GM23248 (cell line): ENCODE results near the gene TMEM89. TPM values are rescaled to one million over a fixed set of nuclear protein-coding genes. Genes with fewer than 3 reads are reported as not detected.

ENCODE experiments used
- DNase-seq: peaks from one replicate; pipeline ENCODE4 v3.0.0-alpha.2; 2015
- H2AFZ ChIP-seq: fragments of 200-600 bp; sonication (generic); 2 replicates; pipeline ENCODE4 v1.6.1; 2016; ENCODE audit warnings: antibody characterized with exemption
- H3F3A ChIP-seq: fragments of 200-600 bp; sonication (generic); 2 replicates; pipeline ENCODE4 v1.6.1; 2016; ENCODE audit warnings: mild to moderate bottlenecking, antibody characterized with exemption, mixed run types; ENCODE audit not compliant: insufficient read depth
- H3K27ac ChIP-seq: fragments of 200-600 bp; sonication (generic); 2 replicates; pipeline ENCODE4 v1.5.1; 2016; ENCODE audit warnings: mild to moderate bottlenecking
- H3K27me3 ChIP-seq: fragments of 200-600 bp; sonication (generic); replicated peaks from 2 replicates; pipeline ENCODE4 v1.6.1; 2016; ENCODE audit warnings: mild to moderate bottlenecking; ENCODE audit not compliant: insufficient read depth
- H3K36me3 ChIP-seq: fragments of 200-600 bp; sonication (generic); 2 replicates; pipeline ENCODE4 v1.6.1; 2016; ENCODE audit warnings: low read depth, mild to moderate bottlenecking
- H3K4me1 ChIP-seq: fragments of 200-600 bp; sonication (generic); 2 replicates; pipeline ENCODE4 v1.6.1; 2016; ENCODE audit warnings: mild to moderate bottlenecking; ENCODE audit not compliant: insufficient read depth
- H3K4me2 ChIP-seq: fragments of 200-600 bp; sonication (generic); one replicate; pipeline ENCODE4 v1.6.1; 2016; ENCODE audit warnings: mild to moderate bottlenecking; ENCODE audit not compliant: unreplicated experiment
- H3K4me3 ChIP-seq: fragments of 200-600 bp; sonication (generic); 2 replicates; pipeline ENCODE4 v1.5.1; 2016; ENCODE audit warnings: mild to moderate bottlenecking
- H3K79me2 ChIP-seq: fragments of 200-600 bp; sonication (generic); 2 replicates; pipeline ENCODE4 v1.6.1; 2016; ENCODE audit warnings: mild to moderate bottlenecking; ENCODE audit not compliant: insufficient read depth
- H3K9ac ChIP-seq: fragments of 200-600 bp; sonication (generic); 2 replicates; pipeline ENCODE4 v1.6.1; 2016; ENCODE audit warnings: mild to moderate bottlenecking
- H3K9me2 ChIP-seq: fragments of 200-600 bp; sonication (generic); 2 replicates; pipeline ENCODE4 v1.6.1; 2016; ENCODE audit warnings: mixed run types, mild to moderate bottlenecking, moderate library complexity; ENCODE audit not compliant: insufficient read depth
- H3K9me3 ChIP-seq: fragments of 200-600 bp; sonication (generic); one replicate; pipeline ENCODE4 v1.6.1; 2017; ENCODE audit warnings: low read depth
- H4K20me1 ChIP-seq: fragments of 200-600 bp; sonication (generic); 2 replicates; pipeline ENCODE4 v1.6.0; 2016; ENCODE audit not compliant: insufficient read depth
- EZH2 ChIP-seq: fragments of 200-600 bp; sonication (generic); IDR thresholded peaks from 2 replicates; pipeline ENCODE4 v1.6.1; 2018; ENCODE audit warnings: antibody characterized with exemption, mild to moderate bottlenecking; ENCODE audit not compliant: insufficient read depth, poor library complexity, severe bottlenecking
- EZH2phosphoT487 ChIP-seq: fragments of 200-600 bp; sonication (generic); IDR thresholded peaks from 2 replicates; pipeline ENCODE4 v1.6.1; 2018; ENCODE audit warnings: antibody characterized with exemption, moderate library complexity, mild to moderate bottlenecking, low read depth; ENCODE audit not compliant: insufficient read depth
- WGBS, 2 experiments: methylation state at CpG; one replicate each; pipeline ENCODE4 v1.1.6; 2015 to 2017; ENCODE audit warnings: low lambda C conversion rate in 2 of 2, low coverage in 1 of 2; ENCODE audit errors: missing lambda C conversion rate in 2 of 2; 5-methylcytosine and 5-hydroxymethylcytosine counted together
- in situ Hi-C: fragments of 300-500 bp; cut with MboI; formaldehyde crosslinking; loops from 2 replicates; pipeline ENCODE4 v1.15.0; 2020
- polyA plus RNA-seq: library from polyadenylated mRNA; unstranded; fragments of >200 nt; fragmentation: Nextera tagmentation; extraction: Ambion mirVana; gene quantifications from 2 replicates; pipeline ENCODE4 v1.2.1, GENCODE V29; 2016
- total RNA-seq: library from RNA; depleted of rRNA; stranded (reverse); fragments of >200 nt; shearing (Covaris generic); gene quantifications from 2 replicates; pipeline ENCODE4 v1.2.3, GENCODE V29; 2014

TMEM89 gene
- total and polyA plus RNA-seq, 2 experiments from 2014 or later, result not detected

- no peak overlapping the region for H3K4me2 ChIP-seq
- H3K27ac ChIP-seq, result no peak overlapping the region
- H3K36me3 ChIP-seq, result no peaks in the 10 kb centered on the region
- no peak overlapping the region for H3K4me3 ChIP-seq
- no peak overlapping the region for H3K9ac ChIP-seq
- no peaks in the 10 kb centered on the region for H4K20me1 ChIP-seq
- in situ Hi-C loops, result no loop called here
- no peaks in the 10 kb centered on the region for H3K4me1 ChIP-seq
- H3K79me2 ChIP-seq, result no peaks in the 10 kb centered on the region
- no peak for TF ChIP-seq EZH2phosphoT487
- WGBS, 2 experiments, result 85% methylated on average over 15 of the region's 15 CpGs
- no peaks in the 10 kb centered on the region for H3F3A ChIP-seq
- DNase-seq, result no peak
- H2AFZ ChIP-seq, result no peak overlapping the region
- no peaks in the 10 kb centered on the region for H3K9me2 ChIP-seq
- no peaks in the 10 kb centered on the region for H3K9me3 ChIP-seq
- H3K27me3 ChIP-seq, result no peaks in the 10 kb centered on the region
Measured at GRCh38 chr3:48652923-48653715, 31.6 kb upstream of the TMEM89 start.

GRCh38 chr3:48651771-48652170 lies 30.2 kb upstream of the TMEM89 start:
- H3K27ac ChIP-seq, result no peak overlapping the region
- no peaks in the 10 kb centered on the region for H3K79me2 ChIP-seq
- H3K9me3 ChIP-seq, result no peaks in the 10 kb centered on the region
- no peaks in the 10 kb centered on the region for H3K4me1 ChIP-seq
- H3K4me2 ChIP-seq, result no peak overlapping the region
- H3F3A ChIP-seq, result no peaks in the 10 kb centered on the region
- TF ChIP-seq EZH2, result no peak
- no peak for TF ChIP-seq EZH2phosphoT487
- no peaks in the 10 kb centered on the region for H3K9me2 ChIP-seq
- WGBS, 2 experiments, result 71 to 83% methylated on average over 11 of the region's 11 CpGs
- H3K36me3 ChIP-seq, result no peaks in the 10 kb centered on the region
- no peak overlapping the region for H3K9ac ChIP-seq
- no peaks in the 10 kb centered on the region for H3K27me3 ChIP-seq
- in situ Hi-C loops, result no loop called here
- DNase-seq, result no peak
- no peak overlapping the region for H2AFZ ChIP-seq
- no peaks in the 10 kb centered on the region for H4K20me1 ChIP-seq
- no peak overlapping the region for H3K4me3 ChIP-seq

- Histone ChIP-seq H3K4me2 (no peak overlapping the region), H3F3A (no peaks in the 10 kb centered on the region), H3K27me3 (no peaks in the 10 kb centered on the region), H3K79me2 (no peaks in the 10 kb centered on the region), H3K4me1 (no peaks in the 10 kb centered on the region), H2AFZ (no peak overlapping the region), H3K9me3 (no peaks in the 10 kb centered on the region), H3K9me2 (no peaks in the 10 kb centered on the region), H3K36me3 (no peaks in the 10 kb centered on the region), H3K9ac (no peak overlapping the region), H3K27ac (no peak overlapping the region), H3K4me3 (no peak overlapping the region), H4K20me1 (no peaks in the 10 kb centered on the region)
- TF ChIP-seq EZH2phosphoT487 (no peak), EZH2 (no peak)
- 71 to 77% methylated on average over 12 of the region's 12 CpGs for WGBS, 2 experiments
- in situ Hi-C loops, result no loop called here
- no peak for DNase-seq
Measured at GRCh38 chr3:48650723-48651122, 29.2 kb upstream of the TMEM89 start.

GRCh38 chr3:48648188-48648850 lies 26.8 kb upstream of the TMEM89 start:
- H3K9ac ChIP-seq, result no peak overlapping the region

More at GRCh38 chr3:48648188-48648850, 26.8 kb upstream of the TMEM89 start:
- no peak overlapping the region for H2AFZ ChIP-seq
- H3K36me3 ChIP-seq, result no peaks in the 10 kb centered on the region
- no peaks in the 10 kb centered on the region for H3K27me3 ChIP-seq
- 75 to 76% methylated on average over 14 to 15 of the region's 15 CpGs for WGBS, 2 experiments
- H3K4me2 ChIP-seq, result no peak overlapping the region
- in situ Hi-C loops, result no loop called here
- no peak overlapping the region for H3K27ac ChIP-seq
- TF ChIP-seq EZH2phosphoT487 (no peak), EZH2 (no peak)
- H3K4me3 ChIP-seq, result no peak overlapping the region
- H3K79me2 ChIP-seq, result no peaks in the 10 kb centered on the region
- no peaks in the 10 kb centered on the region for H3K9me2 ChIP-seq
- H3K4me1 ChIP-seq, result no peaks in the 10 kb centered on the region
- H3K9me3 ChIP-seq, result no peaks in the 10 kb centered on the region
- H4K20me1 ChIP-seq, result no peaks in the 10 kb centered on the region
- no peaks in the 10 kb centered on the region for H3F3A ChIP-seq
- DNase-seq, result no peak
